Sigmoid colon (tissue), 3 donors: ENCODE results near the gene SLC19A1.

ENCODE experiments used
- POLR2A ChIP-seq, 2 donors: fragments of 450-650 bp; IDR thresholded peaks; one replicate each; pipeline ENCODE4 v1.6.1; 2016; ENCODE audit warnings: antibody characterized with exemption in 2 of 2, mild to moderate bottlenecking in 2 of 2, moderate library complexity in 2 of 2
- TF ChIP-seq, protein P1 (sequence below), 4 experiments: fragments of 450-650 bp in 3 of 4; fragments of 200-600 bp in 1 of 4; IDR thresholded peaks; one replicate each; pipeline ENCODE4 v1.5.1; 2016 to 2019; ENCODE audit warnings: antibody characterized with exemption in 4 of 4, mild to moderate bottlenecking in 3 of 4, moderate library complexity in 2 of 4

DNA sequence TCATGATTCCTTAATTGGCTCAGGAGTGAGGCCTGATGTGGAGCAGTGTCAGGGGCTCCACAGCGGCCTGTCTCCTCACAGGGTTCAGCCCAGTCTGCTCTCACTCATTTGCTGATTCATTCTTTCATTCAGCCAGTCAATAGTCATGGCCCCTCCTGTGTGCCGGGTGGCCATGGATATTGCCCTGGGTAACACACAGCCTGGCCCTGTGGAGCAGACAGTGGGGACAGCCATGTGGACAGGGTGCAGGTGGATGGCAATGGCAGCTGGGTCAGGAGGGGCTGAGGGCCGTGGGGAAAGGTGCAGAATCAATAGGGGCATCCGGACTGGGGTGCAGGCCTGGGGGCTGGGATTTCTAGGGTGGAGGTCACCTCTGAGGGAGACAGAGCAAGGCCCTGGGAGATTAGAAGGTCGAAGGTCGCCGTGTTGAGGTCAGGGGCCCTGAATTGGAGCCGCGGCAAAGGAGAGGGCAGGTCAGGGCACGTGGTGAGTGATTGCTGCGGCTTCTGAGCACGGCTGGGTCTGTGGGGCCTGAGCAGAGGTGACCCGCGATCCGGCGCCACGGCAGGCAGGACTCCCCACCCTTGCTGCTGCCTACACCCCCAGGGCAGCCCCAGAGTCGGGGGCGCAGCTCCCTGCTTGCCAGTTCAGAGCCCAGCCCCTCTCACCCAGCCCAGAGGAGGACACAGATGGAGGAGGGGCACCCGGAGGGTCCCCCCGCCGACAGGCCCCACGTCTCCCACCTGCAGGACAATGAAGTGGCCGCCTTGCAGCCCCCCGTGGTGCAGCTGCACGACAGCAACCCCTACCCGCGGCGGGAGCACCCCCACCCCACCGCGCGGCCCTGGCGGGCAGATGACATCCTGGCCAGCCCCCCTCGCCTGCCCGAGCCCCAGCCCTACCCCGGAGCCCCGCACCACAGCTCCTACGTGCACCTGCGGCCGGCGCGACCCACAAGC lies 33.4 kb downstream of the SLC19A1 start:
- TF ChIP-seq, protein P1, sequence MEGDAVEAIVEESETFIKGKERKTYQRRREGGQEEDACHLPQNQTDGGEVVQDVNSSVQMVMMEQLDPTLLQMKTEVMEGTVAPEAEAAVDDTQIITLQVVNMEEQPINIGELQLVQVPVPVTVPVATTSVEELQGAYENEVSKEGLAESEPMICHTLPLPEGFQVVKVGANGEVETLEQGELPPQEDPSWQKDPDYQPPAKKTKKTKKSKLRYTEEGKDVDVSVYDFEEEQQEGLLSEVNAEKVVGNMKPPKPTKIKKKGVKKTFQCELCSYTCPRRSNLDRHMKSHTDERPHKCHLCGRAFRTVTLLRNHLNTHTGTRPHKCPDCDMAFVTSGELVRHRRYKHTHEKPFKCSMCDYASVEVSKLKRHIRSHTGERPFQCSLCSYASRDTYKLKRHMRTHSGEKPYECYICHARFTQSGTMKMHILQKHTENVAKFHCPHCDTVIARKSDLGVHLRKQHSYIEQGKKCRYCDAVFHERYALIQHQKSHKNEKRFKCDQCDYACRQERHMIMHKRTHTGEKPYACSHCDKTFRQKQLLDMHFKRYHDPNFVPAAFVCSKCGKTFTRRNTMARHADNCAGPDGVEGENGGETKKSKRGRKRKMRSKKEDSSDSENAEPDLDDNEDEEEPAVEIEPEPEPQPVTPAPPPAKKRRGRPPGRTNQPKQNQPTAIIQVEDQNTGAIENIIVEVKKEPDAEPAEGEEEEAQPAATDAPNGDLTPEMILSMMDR (IDR thresholded peaks at IDR 0.05), result no peak
- TF ChIP-seq POLR2A (IDR thresholded peaks at IDR 0.05), result no peak
